HS-5 (cell line): ENCODE results near the gene KRT6B.
"Not testable (repeated sequence)": the region's sequence is repeated elsewhere in the genome, so short reads cannot be mapped to it uniquely, and the experiment has no call there.

Experiments
- DNase-seq: peaks from one replicate; pipeline ENCODE4 v3.0.0-alpha.2; 2012; ENCODE audit warnings: low read depth

Gene KRT6B

DNA sequence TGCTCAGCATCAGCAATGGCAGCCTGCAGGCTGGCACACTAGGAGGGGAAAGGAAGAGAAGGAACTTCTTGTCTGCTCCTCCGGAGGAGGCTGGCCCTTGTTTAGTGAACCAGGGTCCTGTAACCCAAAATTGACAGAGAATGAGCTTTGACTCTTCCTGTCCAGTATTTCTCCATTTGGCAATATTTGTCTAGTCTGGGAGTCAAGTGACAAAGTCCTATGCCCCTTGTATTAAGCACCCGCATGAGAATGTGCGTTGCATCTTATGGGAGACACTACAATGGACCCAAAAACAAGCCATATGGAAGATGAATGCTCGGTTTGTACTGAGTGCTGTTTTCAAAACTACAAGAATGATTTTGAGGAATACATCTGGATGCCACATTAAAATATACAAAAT, 17.9 kb upstream of the KRT6B start:
- no peak for DNase-seq

GRCh38 chr12:52464897-52465296, 13.0 kb upstream of the KRT6B start:
- DNase-seq = no peak

DNA sequence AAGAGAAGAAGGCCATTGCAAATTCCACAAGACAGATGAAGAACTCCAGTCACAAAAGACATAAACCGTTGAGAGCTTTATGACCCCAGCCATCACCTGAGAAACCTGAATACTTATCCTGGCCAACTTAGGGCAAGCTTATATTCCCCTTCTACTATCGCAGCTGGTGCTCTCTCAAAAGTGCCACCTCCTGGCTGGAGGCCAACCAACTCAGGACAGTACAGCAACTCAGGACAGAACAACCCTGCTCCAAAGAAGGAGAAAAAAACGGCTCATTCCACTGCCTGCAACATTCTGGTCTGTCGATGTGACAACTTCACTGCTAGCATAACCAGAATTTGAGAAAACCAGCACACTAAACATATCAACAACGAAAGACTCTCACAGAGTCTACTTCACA, 9.7 kb upstream of the KRT6B start:
- DNase-seq = no peak

DNA sequence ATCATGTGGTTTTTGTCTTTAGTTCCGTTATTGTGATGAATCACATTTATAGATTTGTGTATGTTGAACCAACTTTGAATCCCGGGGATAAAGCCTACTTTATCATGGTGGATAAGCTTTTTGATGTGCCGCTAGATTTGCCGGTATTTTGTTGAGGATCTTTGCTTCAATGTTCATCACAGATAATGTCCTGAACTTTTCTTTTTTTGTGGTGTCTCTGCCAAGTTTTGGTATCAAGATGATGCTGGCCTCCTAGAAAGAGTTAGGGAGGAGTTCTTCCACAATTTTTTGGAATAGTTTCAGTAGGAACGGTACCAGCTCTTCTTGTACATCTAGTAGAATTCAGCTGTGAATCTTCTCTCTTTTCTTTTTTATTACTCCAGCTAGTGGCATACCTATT, 6.9 kb upstream of the KRT6B start:
- no peak for DNase-seq

DNA sequence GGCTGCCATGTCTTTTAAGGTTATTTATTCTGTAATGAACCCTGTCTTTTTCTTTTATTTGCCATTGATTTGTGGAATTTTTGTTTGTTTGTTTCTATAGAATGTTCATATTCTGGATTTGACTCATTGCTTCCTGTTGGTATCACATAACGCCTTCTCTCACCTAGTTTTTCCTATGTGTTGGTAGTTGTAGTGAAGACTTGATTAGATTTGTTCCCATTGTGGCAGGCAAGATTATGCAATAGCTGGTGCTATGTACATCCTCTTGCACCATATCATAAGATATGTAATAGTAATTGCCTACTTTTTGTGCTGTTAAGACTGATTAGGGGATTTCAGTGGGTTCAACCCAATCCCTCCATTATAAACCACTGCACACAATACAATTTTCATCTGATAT, 3.9 kb upstream of the KRT6B start:
- DNase-seq = no peak

DNA sequence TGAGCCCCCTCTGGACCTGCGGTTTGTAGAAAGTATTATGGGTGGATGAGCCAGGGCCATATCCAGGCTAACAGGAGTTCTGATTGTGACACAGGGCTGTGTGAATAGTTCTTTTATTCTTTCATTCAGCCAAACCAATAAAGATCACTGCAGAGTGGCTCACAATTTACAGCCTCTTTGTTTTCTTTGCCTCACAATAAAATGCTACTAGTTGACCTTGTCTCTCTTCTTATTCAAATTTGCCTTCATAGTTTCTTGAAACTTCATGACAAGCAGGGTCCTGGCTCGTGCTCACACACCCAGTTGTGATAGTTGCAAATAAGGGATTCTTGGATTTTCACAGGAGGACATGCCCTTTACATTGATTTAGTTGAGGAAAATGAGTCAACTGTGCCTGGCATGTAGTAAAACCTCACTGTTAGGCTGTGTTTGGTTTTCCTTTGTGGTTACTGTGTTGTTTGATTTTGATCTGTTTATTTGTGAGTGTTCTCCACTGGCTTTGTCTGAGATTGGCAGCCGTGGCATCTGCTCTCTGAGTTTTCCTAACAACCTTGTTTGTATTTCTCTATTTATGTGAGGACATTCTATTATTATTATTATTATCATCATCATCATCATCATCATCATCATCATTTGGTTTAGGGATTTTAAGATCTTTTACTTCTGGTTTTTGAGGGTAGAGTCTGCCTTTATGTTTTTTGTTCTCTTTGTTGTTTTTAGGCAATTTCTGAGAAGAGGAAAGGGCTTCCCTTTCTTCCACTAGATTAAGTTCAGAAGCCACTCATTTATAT, 2.7 kb upstream of the KRT6B start:
- no peak for DNase-seq

DNA sequence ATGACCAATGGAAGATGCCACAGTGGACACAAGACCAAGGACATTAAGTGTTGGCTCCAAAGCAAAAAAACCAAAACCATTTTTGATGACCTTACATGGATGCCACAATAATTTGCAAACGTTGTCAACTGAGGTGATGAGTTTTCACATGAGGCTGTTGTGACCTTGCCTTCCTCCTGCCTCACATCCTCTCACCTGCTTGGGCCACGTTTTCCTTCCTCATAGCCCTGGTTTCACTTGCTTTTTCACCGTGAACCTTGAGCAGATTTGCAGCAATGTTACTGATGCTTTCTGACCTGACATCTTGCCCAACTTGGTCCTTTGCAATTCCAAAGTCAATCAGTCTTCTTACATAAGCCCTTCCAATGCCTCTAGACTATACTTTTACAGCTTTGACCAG, 3.7 kb downstream of the KRT6B start:
- no peak for DNase-seq

GRCh38 chr12:52447196-52447595, 4.8 kb downstream of the KRT6B start:
- not testable (repeated sequence) for DNase-seq

DNA sequence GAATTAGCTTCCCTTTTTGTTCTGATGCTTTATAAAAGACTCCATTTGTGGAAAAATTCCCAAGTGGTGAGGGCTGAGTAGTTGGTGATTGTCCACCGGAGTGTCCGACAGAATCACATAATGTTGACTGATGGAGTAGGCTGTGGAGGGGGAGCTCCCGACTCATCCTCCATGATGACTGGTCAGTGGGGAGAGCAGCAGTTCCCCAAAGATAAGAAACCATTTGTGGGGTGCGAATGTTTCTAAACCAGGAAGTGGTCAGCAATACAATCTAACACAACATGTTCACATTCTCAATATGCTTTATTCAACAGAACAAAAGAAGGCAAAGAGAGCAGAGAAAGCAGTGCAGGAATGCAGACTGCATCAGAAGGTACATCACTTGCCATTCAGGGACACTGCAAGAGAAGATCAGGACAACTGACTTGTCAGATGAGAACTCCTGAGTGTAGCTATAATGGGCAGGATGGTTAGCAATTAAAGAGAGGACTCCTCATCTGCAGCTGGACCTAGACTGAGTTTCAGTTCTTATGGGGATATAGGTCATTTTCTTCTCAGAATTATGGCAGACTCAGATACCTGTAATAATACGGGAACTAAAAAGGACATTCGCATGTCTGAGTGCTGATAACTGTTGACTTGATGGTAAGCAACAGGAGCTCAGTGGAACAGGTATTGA, 5.4 kb downstream of the KRT6B start:
- no peak for DNase-seq

DNA sequence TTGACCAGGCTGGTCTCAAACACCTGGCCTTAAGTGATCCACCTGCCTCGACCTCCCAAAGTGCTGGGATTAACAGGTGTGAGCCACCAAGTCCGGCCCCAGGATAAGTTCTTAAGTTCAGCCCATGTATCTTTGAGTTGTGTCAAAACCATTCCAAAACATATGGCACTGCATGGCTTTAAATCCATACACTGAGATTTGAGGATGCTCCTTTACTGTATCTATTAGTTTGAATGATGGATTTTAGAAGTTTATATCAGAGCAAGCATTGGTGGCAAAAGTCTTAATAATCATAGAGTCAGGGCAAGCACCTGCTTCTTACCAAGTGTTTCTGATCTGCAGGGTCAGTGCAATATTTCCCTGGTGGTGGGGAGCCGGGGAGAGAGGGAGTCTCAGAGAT, 6.1 kb downstream of the KRT6B start:
- DNase-seq = no peak

GRCh38 chr12:52444647-52445595, 7.0 kb downstream of the KRT6B start:
- DNase-seq = no peak

- DNase-seq = no peak
Measured at GRCh38 chr12:52443966-52444365, 8.0 kb downstream of the KRT6B start.

DNA sequence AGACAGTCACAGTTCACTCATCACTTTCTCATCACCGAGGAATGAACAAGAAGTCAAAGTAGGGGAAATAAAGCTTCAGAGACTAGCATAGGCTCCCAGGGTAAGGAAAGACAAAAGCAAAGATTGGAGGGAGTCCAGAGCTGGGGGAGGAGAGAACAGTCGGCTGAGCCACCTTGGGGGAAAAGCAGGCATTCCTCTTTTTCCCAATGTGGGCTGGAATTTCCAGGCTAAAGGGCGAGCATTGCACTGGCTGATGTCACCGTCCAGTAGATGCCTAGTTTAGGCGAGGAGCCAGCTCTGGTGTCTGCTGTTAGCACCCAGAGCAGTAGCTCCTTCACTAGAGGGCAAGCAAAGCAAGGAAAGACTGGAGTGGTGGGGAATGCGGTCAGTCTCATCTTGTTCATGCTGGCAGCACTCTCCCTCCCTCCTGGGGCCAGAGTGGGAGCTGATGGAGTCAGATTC, 9.3 kb downstream of the KRT6B start:
- DNase-seq = peak; percentile 88

DNA sequence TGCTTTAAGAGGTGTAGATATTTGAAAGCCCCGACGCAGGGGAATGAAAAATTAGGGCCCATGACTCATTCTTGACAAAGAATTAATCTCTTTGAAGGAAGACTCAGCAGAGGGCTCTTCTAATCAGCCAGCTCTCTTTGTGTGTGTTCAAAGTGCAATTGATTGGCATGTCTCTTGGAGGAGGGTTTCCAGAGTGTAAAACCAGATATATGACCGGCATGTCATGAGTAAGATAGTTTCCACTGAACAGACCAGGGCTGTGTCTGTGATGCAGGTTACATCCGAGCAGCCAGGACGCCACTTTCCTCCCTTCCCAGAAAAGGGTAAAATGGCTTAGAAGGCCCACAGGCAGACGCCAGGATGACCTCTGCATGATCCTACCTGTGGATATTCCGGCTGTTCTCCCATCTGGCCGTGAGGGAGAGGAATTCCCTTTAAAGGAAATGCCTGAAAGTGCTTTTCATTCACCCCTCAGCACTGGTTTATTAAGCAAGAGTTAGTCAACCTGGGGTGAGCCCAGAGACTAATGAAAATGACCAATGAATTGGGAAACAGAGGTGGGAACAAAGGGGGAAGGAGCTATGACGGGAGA, 10.5 kb downstream of the KRT6B start:
- DNase-seq = no peak

GRCh38 chr12:52440821-52441319, 11.1 kb downstream of the KRT6B start:
- DNase-seq = no peak

GRCh38 chr12:52439845-52440244, 12.1 kb downstream of the KRT6B start:
- DNase-seq = no peak

GRCh38 chr12:52439420-52439819, 12.5 kb downstream of the KRT6B start:
- no peak for DNase-seq

DNA sequence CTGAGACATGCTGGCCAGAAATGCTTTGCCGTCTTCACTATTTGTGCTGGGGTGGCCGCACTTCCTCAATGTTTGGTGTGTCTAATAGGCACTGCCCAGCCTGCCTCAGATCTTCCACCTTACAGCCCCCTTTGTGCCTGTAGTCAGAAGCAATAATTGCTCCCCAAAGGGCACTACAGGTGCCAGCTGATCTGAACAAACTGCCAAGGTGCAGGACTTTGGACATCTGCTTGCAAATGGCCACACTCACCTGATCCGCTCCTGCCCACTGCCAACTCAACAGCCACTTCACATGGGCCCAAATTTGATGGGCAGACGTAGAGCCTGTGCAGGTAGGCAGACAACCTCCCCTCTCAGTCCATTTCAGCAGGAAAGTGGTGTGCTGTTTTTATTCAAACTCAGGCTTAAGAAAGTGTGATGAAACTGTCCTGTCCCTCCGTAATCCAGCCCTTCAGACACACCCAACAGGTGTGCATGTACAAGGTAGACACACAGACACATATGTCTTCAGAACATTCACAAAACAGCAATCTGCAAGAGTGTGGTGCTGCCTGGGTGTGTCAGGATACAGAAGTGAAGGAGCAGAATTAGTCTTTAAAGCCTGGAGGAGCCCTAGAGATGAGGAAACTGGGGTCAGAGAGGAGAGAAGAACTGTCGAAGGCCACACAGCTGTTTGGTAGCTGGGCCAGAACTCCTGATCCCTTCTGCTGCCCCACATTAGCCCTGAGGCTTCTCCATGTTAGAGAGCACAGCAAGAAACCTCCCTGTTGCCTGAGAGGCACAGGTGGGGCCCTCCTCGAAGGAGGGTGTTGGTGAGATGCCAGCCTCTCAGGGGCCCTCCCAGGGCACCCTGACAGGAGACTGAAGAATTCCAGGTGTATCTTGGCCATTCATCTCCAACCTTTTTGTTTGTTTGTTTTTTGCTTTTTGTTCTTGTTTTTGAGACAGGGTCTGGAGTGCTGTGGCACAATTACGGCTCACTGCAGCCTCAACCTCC, 13.3 kb downstream of the KRT6B start:
- no peak for DNase-seq

GRCh38 chr12:52437508-52437907, 14.4 kb downstream of the KRT6B start:
- DNase-seq = no peak

- DNase-seq = no peak
Measured at GRCh38 chr12:52436828-52437474, 15.0 kb downstream of the KRT6B start.
